Progenitor cell of endocrine pancreas (in vitro differentiated cells): ENCODE measurements around the gene STK33. TPM values are rescaled to one million over a fixed set of nuclear protein-coding genes. Genes with fewer than 3 reads are reported as not detected.
A peak's percentile ranks its signal among the peaks of the same experiment; 100 is the strongest.

Experiments
- DNase-seq: peaks from one replicate; pipeline ENCODE4 v3.0.0; 2021; ENCODE audit warnings: low spot score; ENCODE audit not compliant: unreplicated experiment
- H3K27ac Mint-ChIP-seq: 2 replicates; pipeline ENCODE4 v1.8.0; 2021; ENCODE audit warnings: mild to moderate bottlenecking, moderate library complexity, mixed read lengths
- H3K27me3 Mint-ChIP-seq: 2 replicates; pipeline ENCODE4 v1.8.0; 2021; ENCODE audit warnings: mixed read lengths
- H3K36me3 Mint-ChIP-seq: 2 replicates; pipeline ENCODE4 v1.8.0; 2022; ENCODE audit warnings: mixed read lengths; ENCODE audit not compliant: insufficient read depth
- H3K4me1 Mint-ChIP-seq: 2 replicates; pipeline ENCODE4 v1.8.0; 2021; ENCODE audit warnings: low read depth, mixed read lengths
- H3K4me3 Mint-ChIP-seq: 2 replicates; pipeline ENCODE4 v1.8.0; 2021; ENCODE audit warnings: low read depth, mild to moderate bottlenecking, moderate library complexity, mixed read lengths
- H3K9me3 Mint-ChIP-seq: 2 replicates; pipeline ENCODE4 v1.8.0; 2021; ENCODE audit warnings: low read depth, mixed read lengths
- total RNA-seq: library from RNA; stranded (reverse); gene quantifications from 2 replicates; pipeline ENCODE4 v1.2.1, GENCODE V29; 2021
- TF ChIP-seq, protein P1 (sequence below): fragments of 200-600 bp; sonication (generic); IDR thresholded peaks from one replicate; pipeline ENCODE4 v1.5.0; 2021; ENCODE audit warnings: antibody characterized with exemption, mild to moderate bottlenecking; ENCODE audit not compliant: unreplicated experiment

Gene STK33
- total RNA-seq, 1 donor from 2014 or later, result 23.4 TPM

DNA sequence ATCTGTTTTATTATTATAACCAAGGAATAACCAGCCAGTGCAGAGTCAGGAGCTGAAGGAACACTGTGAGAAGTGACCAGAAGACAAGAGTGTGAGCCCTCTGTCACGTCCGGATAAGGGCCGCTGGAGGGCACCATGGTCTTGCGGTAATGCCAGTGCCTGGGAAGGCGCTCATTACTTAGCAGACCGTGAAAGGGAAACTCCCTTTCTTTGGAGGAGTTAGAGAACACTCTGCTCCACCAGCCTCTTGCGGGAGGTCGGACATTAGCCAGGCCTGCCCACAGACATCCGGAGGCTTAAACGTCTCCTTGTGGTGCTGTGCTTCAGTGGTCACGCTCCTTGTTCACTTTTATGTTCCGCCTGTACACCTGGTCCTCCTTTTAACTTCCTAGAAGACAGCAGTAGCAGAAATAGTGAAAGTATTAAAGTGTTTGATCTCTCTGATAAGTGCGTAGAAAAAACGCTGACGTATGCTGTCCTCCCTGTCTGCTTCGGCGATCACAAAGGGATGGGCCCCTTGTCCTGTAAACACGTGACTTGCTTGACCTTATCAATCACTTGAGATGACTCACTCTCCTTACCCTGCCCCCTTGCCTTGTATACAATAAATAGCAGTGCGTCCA is 209.7 kb downstream of the STK33 start:
- TF ChIP-seq, protein P1, sequence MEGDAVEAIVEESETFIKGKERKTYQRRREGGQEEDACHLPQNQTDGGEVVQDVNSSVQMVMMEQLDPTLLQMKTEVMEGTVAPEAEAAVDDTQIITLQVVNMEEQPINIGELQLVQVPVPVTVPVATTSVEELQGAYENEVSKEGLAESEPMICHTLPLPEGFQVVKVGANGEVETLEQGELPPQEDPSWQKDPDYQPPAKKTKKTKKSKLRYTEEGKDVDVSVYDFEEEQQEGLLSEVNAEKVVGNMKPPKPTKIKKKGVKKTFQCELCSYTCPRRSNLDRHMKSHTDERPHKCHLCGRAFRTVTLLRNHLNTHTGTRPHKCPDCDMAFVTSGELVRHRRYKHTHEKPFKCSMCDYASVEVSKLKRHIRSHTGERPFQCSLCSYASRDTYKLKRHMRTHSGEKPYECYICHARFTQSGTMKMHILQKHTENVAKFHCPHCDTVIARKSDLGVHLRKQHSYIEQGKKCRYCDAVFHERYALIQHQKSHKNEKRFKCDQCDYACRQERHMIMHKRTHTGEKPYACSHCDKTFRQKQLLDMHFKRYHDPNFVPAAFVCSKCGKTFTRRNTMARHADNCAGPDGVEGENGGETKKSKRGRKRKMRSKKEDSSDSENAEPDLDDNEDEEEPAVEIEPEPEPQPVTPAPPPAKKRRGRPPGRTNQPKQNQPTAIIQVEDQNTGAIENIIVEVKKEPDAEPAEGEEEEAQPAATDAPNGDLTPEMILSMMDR, result peak; percentile 5
- Mint-ChIP-seq H3K36me3 (no peaks in the 10 kb centered on the region), H3K27ac (no peak overlapping the region), H3K4me1 (peaks cover 12% of the 10 kb centered on the region), H3K4me3 (no peak overlapping the region), H3K27me3 (no peaks in the 10 kb centered on the region), H3K9me3 (no peaks in the 10 kb centered on the region)
- no peak for DNase-seq

DNA sequence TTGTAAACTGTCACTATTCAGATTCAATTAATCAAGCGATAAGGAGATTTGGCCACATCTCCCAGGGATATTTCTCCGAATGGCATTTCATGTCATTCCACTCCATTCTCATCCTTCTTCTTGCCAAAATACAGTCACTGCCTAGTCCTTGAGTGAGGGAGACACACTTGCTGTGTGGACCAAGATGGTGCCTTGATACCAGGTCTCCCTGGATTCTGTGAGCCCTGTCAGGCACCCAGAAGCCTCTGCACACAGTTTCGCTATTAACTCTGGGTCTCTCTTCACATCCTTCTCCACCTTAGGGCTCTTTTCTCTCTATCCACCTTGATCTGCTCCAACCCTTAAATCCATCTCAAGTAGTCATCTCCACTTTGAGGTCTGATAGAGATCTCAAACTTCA is 210.4 kb downstream of the STK33 start:
- peaks cover 3% of the 10 kb centered on the region for H3K9me3 Mint-ChIP-seq
- no peak overlapping the region for H3K27ac Mint-ChIP-seq
- no peaks in the 10 kb centered on the region for H3K36me3 Mint-ChIP-seq
- TF ChIP-seq, protein P1, result no peak
- no peaks in the 10 kb centered on the region for H3K27me3 Mint-ChIP-seq
- no peak for DNase-seq
- H3K4me1 Mint-ChIP-seq, result peaks cover 6% of the 10 kb centered on the region
- H3K4me3 Mint-ChIP-seq, result no peak overlapping the region

DNA sequence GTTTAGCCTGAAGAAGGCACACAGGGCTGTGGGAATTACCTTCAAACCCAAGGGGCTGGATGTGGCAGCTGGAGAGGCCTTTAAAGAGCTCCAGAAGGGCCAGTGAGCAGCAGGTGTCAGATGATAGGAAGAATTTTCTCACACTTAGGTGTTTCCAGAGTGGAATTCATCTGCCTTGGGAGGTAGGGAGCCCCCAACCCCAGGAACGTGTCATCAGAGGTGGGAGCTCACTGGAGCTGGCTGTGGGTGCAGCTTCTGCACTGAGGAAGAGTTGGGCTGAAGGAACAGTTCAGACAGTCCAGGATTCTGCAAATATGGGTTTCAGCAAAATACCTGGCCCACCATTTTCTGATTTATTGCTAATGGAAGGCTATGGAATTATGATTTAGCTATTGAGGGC is 210.8 kb downstream of the STK33 start:
- Mint-ChIP-seq H3K36me3 (no peaks in the 10 kb centered on the region), H3K27me3 (no peaks in the 10 kb centered on the region), H3K9me3 (peaks cover 3% of the 10 kb centered on the region), H3K4me1 (peaks cover 6% of the 10 kb centered on the region), H3K27ac (no peak overlapping the region), H3K4me3 (no peak overlapping the region)
- TF ChIP-seq, protein P1, result no peak
- DNase-seq, result no peak

DNA sequence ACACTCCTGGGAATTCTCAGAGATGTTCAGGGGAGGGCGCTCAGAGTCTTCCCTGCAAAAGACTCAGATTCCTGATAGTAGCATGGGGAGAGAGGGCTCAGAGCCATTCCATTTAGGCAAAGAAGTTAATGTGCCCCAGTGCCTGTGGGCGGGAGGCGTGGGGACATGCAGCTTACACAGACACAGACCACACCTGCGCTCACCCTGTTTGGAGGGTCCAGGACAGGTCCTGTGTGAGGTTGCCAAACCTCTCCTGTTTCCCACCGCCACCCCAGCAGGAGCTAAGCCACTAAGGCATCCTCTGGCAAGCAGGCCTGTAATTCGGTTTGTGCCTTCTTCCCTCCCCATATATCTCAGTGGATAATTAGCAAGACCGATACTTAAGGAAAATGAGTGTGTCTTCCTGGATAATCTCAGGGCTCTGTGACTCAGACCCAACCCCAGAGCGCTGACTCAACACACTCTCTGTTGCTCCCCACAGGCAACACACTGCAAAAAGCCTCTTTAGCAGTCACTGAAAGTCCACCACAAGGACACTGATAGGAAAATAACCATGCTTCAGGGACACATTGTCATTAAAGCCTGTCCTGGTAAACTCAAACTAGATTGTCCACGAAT is 211.5 kb downstream of the STK33 start:
- TF ChIP-seq, protein P1, result no peak
- H3K9me3 Mint-ChIP-seq, result peaks cover 3% of the 10 kb centered on the region
- H3K36me3 Mint-ChIP-seq, result no peaks in the 10 kb centered on the region
- no peak for DNase-seq
- no peak overlapping the region for H3K27ac Mint-ChIP-seq
- H3K27me3 Mint-ChIP-seq, result no peaks in the 10 kb centered on the region
- no peak overlapping the region for H3K4me3 Mint-ChIP-seq
- H3K4me1 Mint-ChIP-seq, result peaks cover 6% of the 10 kb centered on the region

DNA sequence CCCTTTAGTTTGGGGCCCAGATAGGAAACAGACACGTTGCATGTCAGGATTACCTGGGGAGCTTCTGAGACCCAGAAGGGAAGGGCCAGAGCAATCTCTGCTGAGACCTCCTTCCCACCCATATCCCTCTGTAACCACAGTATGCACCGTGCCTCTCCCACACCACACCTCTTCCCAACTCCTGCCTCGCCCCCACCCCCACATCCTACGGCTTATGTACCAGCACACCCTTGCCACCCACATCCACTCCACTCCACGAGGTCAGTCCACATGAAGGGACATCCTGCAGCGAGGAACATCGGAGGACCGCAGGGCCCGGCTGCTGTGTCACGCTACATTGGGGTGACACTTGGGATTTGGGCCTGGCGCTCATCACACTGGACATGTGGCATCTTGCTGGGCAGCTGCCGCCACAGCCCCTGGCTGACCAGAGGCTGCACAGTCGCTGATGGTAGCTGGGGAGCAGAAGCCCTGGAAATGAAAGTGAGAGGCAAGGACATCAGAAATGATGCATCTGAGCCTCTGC is 212.1 kb downstream of the STK33 start:
- H3K27me3 Mint-ChIP-seq, result no peaks in the 10 kb centered on the region
- H3K27ac Mint-ChIP-seq, result no peak overlapping the region
- no peaks in the 10 kb centered on the region for H3K36me3 Mint-ChIP-seq
- peaks cover 3% of the 10 kb centered on the region for H3K9me3 Mint-ChIP-seq
- TF ChIP-seq, protein P1, result no peak
- no peak for DNase-seq
- H3K4me3 Mint-ChIP-seq, result no peak overlapping the region
- H3K4me1 Mint-ChIP-seq, result peaks cover 6% of the 10 kb centered on the region
